ENCODE results near the gene SLC12A7.
"Not testable (repeated sequence)": the region's sequence is repeated elsewhere in the genome, so short reads cannot be mapped to it uniquely, and the experiment has no call there.

SLC12A7 gene

GRCh38 chr5:1001406-1002270 lies 110.2 kb downstream of the SLC12A7 start:
- DNase-seq, result no peak

GRCh38 chr5:1000831-1001230 lies 111.0 kb downstream of the SLC12A7 start:
- not testable (repeated sequence) for DNase-seq
